GM20000 (cell line): ENCODE data around the gene NAA25.

Experiments used
- DNase-seq: peaks from one replicate; pipeline ENCODE4 v3.0.0; 2012; ENCODE audit warnings: low spot score
- TF ChIP-seq, protein P1 (sequence below): IDR thresholded peaks from 2 replicates; pipeline ENCODE4 v1.5.1; 2012; ENCODE audit warnings: mild to moderate bottlenecking, control low read depth; ENCODE audit errors: extremely low read depth, missing control alignments

Gene NAA25

DNA sequence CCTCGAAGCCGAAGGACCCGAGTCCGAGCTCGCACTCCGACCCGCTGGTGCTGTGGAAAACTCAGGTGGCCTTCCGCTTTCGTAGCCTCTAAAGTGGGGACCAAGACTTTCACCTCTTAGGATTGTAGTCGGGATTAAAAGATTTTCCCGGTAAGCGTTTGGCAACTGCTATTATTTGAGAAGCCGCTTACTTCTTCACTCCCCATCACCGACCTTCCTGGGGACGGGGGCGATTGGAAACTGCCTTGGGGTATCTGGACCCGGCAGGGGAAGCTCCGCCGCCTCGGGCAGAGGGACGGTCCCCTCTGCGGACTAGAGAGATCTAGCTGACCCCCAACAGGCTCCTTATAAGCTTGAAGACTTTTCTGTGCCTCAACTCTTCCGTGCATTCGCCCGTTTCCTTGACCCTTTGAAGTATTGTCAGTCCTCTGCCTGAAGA lies 17.4 kb upstream of the NAA25 start:
- TF ChIP-seq, protein P1, sequence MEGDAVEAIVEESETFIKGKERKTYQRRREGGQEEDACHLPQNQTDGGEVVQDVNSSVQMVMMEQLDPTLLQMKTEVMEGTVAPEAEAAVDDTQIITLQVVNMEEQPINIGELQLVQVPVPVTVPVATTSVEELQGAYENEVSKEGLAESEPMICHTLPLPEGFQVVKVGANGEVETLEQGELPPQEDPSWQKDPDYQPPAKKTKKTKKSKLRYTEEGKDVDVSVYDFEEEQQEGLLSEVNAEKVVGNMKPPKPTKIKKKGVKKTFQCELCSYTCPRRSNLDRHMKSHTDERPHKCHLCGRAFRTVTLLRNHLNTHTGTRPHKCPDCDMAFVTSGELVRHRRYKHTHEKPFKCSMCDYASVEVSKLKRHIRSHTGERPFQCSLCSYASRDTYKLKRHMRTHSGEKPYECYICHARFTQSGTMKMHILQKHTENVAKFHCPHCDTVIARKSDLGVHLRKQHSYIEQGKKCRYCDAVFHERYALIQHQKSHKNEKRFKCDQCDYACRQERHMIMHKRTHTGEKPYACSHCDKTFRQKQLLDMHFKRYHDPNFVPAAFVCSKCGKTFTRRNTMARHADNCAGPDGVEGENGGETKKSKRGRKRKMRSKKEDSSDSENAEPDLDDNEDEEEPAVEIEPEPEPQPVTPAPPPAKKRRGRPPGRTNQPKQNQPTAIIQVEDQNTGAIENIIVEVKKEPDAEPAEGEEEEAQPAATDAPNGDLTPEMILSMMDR: no peak
- DNase-seq: peak; percentile 34

DNA sequence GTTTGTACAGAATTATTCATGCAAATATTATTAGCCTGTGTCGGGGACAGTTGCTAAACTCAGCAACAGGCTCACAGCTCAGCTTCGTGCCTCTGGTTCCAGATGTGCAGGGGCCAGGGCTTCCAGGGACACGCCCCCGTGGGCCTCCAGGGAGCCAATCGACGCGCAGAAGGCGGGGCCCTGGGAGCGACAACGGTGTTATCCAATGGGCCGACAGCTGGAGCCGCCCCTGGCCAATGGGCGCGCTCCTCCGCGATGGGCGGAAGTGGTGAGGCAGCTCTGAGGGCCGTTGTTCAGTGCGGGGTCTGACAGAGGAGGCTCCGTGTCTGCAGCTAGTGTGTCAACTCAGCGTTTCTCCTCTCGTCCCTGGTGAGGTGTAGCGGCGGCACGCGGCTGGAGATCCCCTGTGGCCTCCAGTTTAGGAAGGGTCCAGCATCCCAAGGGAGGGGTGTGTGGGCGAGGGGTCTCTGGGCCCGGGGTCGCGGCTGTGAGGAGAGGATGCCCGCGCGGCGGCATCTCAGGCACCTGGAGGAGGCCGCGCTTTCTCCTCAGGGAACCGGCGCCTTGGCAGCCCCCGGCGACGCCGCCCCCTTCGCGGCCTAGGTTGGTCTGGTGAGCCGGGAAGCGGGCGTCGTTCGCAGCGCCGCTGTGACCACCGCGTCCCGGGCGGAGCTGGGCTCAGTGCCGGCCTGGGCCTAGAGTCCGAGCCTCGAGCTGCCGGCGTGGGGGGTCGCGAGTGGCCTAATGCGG lies 16.8 kb upstream of the NAA25 start, which contains the start of gene TRAFD1:
TSS of gene TRAFD1 (plus strand) at position 311 of the 750 bp plus-strand sequence. CDS start 4,963 bp downstream, outside the sequence.
- TF ChIP-seq, protein P1: no peak
- peak; percentile 98 for DNase-seq

DNA sequence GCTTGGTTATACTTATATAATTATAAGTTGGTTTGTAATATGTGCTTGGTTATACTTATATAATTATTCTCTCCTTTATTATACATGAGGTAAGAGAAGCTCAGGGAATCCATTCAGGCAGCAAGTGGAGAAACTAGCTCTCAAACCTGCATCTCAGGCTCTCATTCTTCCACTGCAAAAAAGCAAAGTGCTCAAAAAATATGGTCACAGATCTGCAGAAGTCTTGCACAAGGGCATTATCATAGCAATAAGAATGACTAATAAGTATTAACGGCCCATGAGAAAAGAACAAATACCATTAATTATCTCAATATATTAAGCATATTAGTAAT lies 16.3 kb upstream of the NAA25 start:
- TF ChIP-seq, protein P1: no peak
- no peak for DNase-seq

DNA sequence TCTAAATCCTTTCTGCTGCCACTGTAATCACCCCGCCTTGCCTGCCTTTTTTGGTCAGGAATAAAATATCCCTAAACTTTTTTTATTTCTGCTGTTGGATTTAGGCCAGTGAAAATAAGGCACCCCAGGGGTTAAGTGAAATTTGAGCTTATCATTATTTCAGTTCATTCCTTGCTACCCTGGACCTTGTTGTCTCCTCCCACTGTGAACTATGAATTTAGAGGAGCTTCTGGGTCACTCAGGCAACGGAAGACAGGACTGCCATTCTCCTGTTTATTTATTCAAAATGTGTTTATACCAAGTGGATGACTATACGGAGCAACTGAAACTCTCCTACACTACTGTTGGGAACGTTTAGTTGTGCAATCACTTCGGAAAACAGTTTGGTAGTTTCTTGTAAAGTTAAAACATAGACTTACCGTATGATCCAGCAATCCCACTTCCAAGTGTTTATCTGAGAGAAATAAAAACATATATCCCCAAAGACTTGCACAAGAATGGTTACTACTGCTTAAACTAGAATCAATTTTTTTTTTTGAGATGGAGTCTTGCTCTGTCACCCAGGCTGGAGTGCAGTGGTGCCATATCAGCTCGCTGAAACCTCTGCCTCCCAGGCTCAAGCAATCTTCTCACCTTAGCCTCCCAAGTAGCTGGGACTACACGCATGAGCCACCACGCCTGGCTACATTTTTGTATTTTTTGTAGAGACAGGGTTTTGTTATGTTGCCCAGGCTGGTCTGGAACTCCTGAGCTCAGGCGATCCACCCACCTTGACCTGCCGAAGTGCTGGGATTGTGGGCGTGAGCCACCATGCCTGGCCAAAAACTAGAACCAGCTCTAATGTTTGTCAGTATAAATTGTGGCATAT lies 14.5 kb upstream of the NAA25 start:
- DNase-seq: no peak

DNA sequence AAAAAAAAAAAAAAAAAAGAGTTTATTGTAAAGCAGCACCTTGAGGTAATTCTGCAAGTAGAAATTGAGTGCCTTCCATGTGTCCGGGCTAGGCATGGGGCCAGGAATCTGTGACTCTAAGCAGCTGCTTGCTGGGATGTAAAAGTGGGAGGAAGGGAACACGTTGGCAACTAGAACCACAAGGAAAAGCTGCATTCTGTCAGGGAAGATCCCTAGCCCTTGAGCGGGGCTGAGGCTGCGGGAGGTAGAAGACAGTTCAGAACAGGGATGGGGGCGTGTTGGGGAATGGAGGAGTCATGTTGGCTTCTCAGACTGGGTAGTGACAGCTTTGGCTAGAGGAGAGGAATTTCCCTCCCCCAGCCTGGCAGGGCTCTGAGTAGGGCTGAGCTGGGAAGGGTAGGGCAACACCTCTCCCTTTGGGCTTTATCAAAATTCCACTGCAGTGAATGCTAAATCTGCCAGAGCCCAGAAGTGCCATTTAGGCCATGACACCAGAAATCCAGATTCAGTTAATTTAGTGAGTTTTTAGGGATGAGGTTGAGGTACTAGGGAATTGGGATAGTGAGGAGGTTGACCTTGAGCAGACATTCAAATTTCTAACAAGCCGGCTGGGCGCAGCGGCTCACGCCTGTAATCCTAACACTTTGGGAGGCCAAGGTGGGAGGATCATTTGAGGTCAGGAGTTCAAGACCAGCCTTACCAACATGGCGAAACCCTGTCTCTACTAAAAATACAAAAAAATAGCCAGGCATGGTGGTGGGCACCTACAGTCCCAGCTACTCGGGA lies 13.4 kb upstream of the NAA25 start:
- no peak for DNase-seq
- TF ChIP-seq, protein P1: no peak

More for the DNA sequence above, 14.5 kb upstream of the NAA25 start:
- TF ChIP-seq, protein P1: no peak

DNA sequence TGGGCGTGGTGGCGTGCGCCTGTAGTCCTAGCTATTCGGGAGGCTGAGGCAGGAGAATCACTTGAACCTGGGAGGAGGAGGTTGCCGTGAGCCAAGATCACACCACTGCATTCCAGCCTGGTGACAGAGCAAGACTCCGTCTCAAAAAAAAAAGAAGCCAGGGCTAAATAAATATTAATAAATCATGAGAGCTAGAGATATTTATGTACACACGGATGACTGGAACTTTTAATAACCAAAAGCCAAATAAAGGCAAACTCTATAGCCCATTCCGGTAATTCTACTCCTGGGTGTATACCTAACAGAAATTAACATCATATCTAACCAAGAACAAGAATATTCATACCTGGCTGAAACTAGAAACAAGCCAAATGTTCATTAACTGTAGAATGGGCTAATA lies 9.1 kb upstream of the NAA25 start:
- TF ChIP-seq, protein P1: no peak
- no peak for DNase-seq
